Ishikawa (cell line): ENCODE data around the gene SVEP1.

ENCODE experiments used
- CEBPB ChIP-seq: IDR thresholded peaks from 2 replicates; pipeline ENCODE4 v1.6.1; 2012
- CREB1 ChIP-seq: IDR thresholded peaks from 2 replicates; pipeline ENCODE4 v1.6.1; 2012; ENCODE audit warnings: low read depth
- EGR1 ChIP-seq: IDR thresholded peaks from 2 replicates; pipeline ENCODE4 v1.6.1; 2012
- EP300 ChIP-seq: IDR thresholded peaks from 2 replicates; pipeline ENCODE4 v1.6.1; 2012; ENCODE audit warnings: borderline replicate concordance
- FOXM1 ChIP-seq: IDR thresholded peaks from 2 replicates; pipeline ENCODE4 v1.6.1; 2012; ENCODE audit warnings: low read depth, borderline replicate concordance
- NFIC ChIP-seq: IDR thresholded peaks from 2 replicates; pipeline ENCODE4 v1.6.1; 2012
- RAD21 ChIP-seq: IDR thresholded peaks from 2 replicates; pipeline ENCODE4 v1.6.1; 2012; ENCODE audit warnings: low read depth
- REST ChIP-seq: IDR thresholded peaks from 2 replicates; pipeline ENCODE4 v1.6.1; 2012; ENCODE audit warnings: low read depth, mild to moderate bottlenecking
- TAF1 ChIP-seq: IDR thresholded peaks from 2 replicates; pipeline ENCODE4 v1.6.1; 2012; ENCODE audit warnings: low read depth, mild to moderate bottlenecking
- TCF12 ChIP-seq: IDR thresholded peaks from 2 replicates; pipeline ENCODE4 v1.6.1; 2012; ENCODE audit warnings: low read depth
- TEAD4 ChIP-seq: IDR thresholded peaks from 2 replicates; pipeline ENCODE4 v1.6.1; 2012
- USF1 ChIP-seq: IDR thresholded peaks from 2 replicates; pipeline ENCODE4 v1.6.1; 2012
- YY1 ChIP-seq: IDR thresholded peaks from 2 replicates; pipeline ENCODE4 v1.6.1; 2012; ENCODE audit warnings: low read depth
- TF ChIP-seq, protein P1 (sequence below): IDR thresholded peaks from 2 replicates; pipeline ENCODE4 v1.6.1; 2012

GRCh38 chr9:110343551-110343950 lies 236.0 kb downstream of the SVEP1 start:
- TF ChIP-seq TAF1 = no peak
- no peak for TF ChIP-seq NFIC
- TF ChIP-seq EGR1 = no peak
- no peak for TF ChIP-seq EP300
- no peak for TF ChIP-seq RAD21
- TF ChIP-seq REST = no peak
- TF ChIP-seq CREB1 = no peak
- TF ChIP-seq CEBPB = no peak
- TF ChIP-seq FOXM1 = no peak
- no peak for TF ChIP-seq TCF12
- TF ChIP-seq YY1 = no peak
- no peak for TF ChIP-seq TEAD4
- TF ChIP-seq, protein P1, sequence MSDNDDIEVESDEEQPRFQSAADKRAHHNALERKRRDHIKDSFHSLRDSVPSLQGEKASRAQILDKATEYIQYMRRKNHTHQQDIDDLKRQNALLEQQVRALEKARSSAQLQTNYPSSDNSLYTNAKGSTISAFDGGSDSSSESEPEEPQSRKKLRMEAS = no peak
- TF ChIP-seq USF1 = no peak
